ENCODE results near the gene OTUD5.

Gene OTUD5, protein sequence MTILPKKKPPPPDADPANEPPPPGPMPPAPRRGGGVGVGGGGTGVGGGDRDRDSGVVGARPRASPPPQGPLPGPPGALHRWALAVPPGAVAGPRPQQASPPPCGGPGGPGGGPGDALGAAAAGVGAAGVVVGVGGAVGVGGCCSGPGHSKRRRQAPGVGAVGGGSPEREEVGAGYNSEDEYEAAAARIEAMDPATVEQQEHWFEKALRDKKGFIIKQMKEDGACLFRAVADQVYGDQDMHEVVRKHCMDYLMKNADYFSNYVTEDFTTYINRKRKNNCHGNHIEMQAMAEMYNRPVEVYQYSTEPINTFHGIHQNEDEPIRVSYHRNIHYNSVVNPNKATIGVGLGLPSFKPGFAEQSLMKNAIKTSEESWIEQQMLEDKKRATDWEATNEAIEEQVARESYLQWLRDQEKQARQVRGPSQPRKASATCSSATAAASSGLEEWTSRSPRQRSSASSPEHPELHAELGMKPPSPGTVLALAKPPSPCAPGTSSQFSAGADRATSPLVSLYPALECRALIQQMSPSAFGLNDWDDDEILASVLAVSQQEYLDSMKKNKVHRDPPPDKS

DNA sequence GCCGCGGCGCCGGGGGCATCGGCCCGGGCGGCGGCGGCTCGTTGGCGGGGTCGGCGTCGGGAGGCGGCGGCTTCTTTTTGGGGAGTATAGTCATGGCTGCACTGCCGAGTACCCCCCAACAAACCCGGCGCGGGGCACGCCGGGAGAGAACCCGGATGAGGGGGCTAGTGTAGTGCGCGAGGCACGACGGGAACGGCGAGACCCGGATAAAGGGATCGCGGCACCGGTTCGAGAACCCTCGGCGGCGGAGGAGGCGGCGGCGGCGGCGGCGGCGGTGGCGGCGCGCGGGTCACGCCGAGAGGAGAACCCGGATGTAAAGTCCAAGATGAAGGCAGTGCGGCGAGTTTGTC lies at the start of gene OTUD5:
TSS of gene OTUD5 (minus strand) at position 131 of the 350 bp plus-strand sequence. CDS start at position 94, 37 bp downstream.
- Histone ChIP-seq H3K4me2 (peak within 1 kb of the TSS; percentile 83), H3K27me3 (peaks cover 53% of the 10 kb centered on the region), H3K9me3 (peaks cover 8% of the 10 kb centered on the region; the same call in 1 of the 2 replicates), H3K36me3 (peaks cover 24% of the 10 kb centered on the region), H3K4me1 (peaks cover 48% of the 10 kb centered on the region), H3K27ac (peak within 1 kb of the TSS; percentile 89), H4K20me1 (peaks cover 48% of the 10 kb centered on the region), H3K4me3 (peak within 1 kb of the TSS; percentile 83), H3K9ac (peak within 1 kb of the TSS; percentile 86)
- TF ChIP-seq Cebpa-rat (IDR thresholded peaks at IDR 0.05), result no peak

DNA sequence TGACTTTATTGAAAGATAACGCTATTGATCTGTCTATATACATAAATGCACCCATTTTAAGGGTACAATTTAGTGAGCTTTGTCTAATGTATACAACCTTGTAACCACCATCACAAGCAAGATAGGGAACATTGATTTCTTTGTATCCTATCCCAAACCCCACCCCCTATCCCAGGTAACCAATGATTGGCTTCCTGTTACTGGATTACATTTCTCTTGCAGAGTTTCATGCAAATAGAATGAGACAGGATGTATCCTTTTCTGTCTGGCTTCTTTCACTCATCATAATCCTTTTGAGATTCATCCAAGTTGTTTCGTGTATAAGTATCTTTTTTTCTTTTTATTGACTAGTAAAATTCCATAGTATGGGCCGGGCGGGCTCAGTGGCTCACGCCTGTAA lies 46.3 kb upstream of the OTUD5 start:
- H3K27ac ChIP-seq, result no peak overlapping the region
- H4K20me1 ChIP-seq, result peaks cover 24% of the 10 kb centered on the region
- TF ChIP-seq Cebpa-rat (IDR thresholded peaks at IDR 0.05), result no peak

DNA sequence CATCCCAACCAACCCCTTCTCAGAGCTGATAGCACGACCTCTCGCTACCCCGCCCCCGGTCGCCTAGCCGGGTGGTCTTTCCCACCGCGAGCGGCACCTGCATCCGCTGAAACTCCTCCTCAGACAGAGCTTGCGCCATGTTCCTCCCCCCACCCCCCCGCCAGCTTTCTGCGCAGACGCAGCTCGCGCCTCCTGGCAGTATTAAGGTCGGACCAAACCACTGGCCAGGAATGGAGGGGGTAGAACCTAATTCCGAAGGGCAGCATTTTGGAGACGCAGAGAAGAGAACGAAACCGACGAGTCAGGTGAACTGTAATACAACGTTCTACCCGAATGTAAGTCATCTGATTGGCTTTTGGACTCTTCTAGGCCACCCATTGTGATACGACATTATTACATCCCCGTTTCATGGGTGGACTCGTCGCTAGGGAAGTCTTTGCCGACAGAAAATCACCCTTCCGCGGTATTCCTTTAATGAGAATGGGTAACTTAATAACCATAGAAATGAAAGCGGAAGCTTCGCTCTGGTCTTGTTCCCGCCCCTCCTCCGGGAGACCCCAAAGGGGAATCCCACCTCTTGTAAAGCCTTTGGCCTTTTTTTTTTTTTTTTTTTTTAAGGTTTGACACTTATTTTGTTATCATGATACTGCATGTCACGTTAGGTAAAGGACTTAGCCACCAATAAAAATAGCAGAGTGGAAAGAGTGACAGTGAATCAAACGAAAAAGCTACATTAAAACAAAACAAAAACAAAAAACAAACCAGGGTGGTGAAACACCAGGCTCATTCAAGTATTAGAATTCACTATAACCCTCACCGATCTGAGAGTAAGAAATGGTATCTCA lies 44.9 kb upstream of the OTUD5 start, which contains the start of gene GRIPAP1:
TSS of gene GRIPAP1 (minus strand) at position 174 of the 845 bp plus-strand sequence. CDS start at position 139, 35 bp downstream.
- Histone ChIP-seq H3K4me2 (peak within 1 kb of the TSS; percentile 72), H3K27ac (peak within 1 kb of the TSS; percentile 97), H3K4me3 (peak within 1 kb of the TSS; percentile 78), H3K4me1 (peaks cover 8% of the 10 kb centered on the region; the same call in 1 of the 2 replicates), H4K20me1 (peaks cover 38% of the 10 kb centered on the region), H3K27me3 (peaks cover 17% of the 10 kb centered on the region; the same call in 1 of the 2 replicates), H3K36me3 (peaks cover 26% of the 10 kb centered on the region), H3K9ac (peak within 1 kb of the TSS; percentile 92), H3K9me3 (peaks cover 5% of the 10 kb centered on the region; the same call in 1 of the 2 replicates)
- TF ChIP-seq Cebpa-rat (IDR thresholded peaks at IDR 0.05), result no peak

More for the DNA sequence above, 46.3 kb upstream of the OTUD5 start:
- peaks cover 10% of the 10 kb centered on the region; the same call in 1 of the 2 replicates for H3K27me3 ChIP-seq
- peaks cover 13% of the 10 kb centered on the region for H3K36me3 ChIP-seq
- H3K9ac ChIP-seq, result no peak overlapping the region
- H3K4me3 ChIP-seq, result no peak overlapping the region
- peaks cover 5% of the 10 kb centered on the region; the same call in 1 of the 2 replicates for H3K9me3 ChIP-seq
- no peak overlapping the region for H3K4me2 ChIP-seq
- peaks cover 8% of the 10 kb centered on the region; the same call in 1 of the 2 replicates for H3K4me1 ChIP-seq

DNA sequence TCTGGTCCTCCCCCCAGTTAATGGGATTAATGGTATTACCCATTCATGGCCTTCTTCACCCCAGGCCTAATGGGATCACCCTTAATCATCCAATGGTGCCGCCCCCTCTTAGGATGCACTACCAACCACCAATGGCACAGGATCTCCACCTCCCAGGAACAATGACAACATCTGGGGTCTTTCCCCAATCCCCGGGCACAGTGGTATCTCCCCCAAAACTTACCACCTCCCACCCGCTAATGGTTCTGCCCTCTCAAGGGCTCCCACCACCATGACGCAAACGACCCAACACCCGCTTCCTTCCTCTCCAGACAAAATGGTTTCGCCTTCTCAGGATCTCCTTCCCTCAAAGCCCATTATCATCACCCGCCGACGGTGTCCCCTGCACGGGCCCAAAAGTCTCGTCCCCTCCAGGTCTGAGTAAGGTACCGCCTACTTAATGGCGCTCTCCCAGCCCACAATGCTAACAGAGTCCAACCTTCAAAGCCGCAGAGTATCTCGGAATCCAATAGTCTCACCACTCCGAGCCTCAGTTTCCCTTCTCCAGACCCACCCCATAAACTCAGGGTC lies 44.2 kb upstream of the OTUD5 start:
- Histone ChIP-seq H3K4me1 (peaks cover 8% of the 10 kb centered on the region; the same call in 1 of the 2 replicates), H4K20me1 (peaks cover 45% of the 10 kb centered on the region), H3K36me3 (peaks cover 33% of the 10 kb centered on the region), H3K27ac (peak overlapping the region; percentile 97), H3K4me2 (peak overlapping the region; percentile 72), H3K4me3 (peak overlapping the region; percentile 78), H3K9me3 (peaks cover 5% of the 10 kb centered on the region; the same call in 1 of the 2 replicates), H3K9ac (peak overlapping the region; percentile 92), H3K27me3 (peaks cover 22% of the 10 kb centered on the region; the same call in 1 of the 2 replicates)
- TF ChIP-seq Cebpa-rat (IDR thresholded peaks at IDR 0.05), result no peak

DNA sequence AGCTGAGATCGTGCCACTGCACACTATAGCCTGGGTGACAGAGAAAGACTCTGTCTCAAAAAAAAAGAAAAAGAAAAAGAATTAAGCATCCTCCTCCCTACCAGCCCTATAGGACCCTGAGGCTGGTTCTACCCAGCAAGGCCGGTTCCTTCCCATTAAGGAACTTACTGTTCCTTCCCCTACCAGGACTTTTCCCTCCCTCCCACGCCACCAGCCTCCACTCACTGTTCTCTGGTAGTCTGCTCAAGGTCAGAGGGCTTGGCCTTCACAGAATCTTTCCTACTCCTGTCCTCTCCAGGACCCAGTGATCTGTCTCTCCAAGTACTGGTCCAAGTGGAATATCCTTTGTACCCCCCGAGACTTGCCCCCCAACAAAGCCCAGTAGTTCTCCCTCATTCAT lies 43.2 kb upstream of the OTUD5 start:
- Histone ChIP-seq H4K20me1 (peaks cover 54% of the 10 kb centered on the region), H3K9me3 (peaks cover 5% of the 10 kb centered on the region; the same call in 1 of the 2 replicates), H3K27ac (no peak overlapping the region), H3K27me3 (peaks cover 22% of the 10 kb centered on the region; the same call in 1 of the 2 replicates), H3K9ac (no peak overlapping the region), H3K4me2 (peak overlapping the region; percentile 72), H3K36me3 (peaks cover 39% of the 10 kb centered on the region), H3K4me3 (peak overlapping the region; percentile 78), H3K4me1 (peaks cover 8% of the 10 kb centered on the region; the same call in 1 of the 2 replicates)
- no peak for TF ChIP-seq Cebpa-rat (IDR thresholded peaks at IDR 0.05)

DNA sequence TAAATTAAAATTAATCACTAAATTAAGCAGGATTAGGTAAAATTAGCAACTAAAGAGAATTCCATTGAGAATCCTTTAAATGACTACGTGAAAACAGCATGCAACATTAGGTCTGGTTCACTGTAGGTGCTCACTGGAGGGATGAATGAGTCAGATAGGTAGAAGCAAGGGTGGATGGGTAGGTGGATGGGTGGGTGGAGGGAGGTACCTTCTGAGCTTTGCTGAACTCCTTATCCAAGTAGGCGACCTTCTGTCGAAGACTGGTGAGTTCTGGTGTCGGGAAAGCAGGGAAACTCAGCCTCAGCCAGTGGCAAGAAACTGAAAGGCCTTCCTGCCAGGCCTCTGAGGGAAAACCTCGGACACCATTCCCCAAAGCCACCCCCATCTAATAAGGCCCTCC lies 41.6 kb upstream of the OTUD5 start:
- Histone ChIP-seq H3K27ac (no peak overlapping the region), H3K9me3 (peaks cover 5% of the 10 kb centered on the region; the same call in 1 of the 2 replicates), H3K9ac (no peak overlapping the region), H4K20me1 (peaks cover 68% of the 10 kb centered on the region), H3K36me3 (peaks cover 39% of the 10 kb centered on the region), H3K4me1 (peaks cover 8% of the 10 kb centered on the region; the same call in 1 of the 2 replicates), H3K4me2 (no peak overlapping the region), H3K27me3 (peaks cover 34% of the 10 kb centered on the region), H3K4me3 (no peak overlapping the region)
- TF ChIP-seq Cebpa-rat (IDR thresholded peaks at IDR 0.05), result no peak

DNA sequence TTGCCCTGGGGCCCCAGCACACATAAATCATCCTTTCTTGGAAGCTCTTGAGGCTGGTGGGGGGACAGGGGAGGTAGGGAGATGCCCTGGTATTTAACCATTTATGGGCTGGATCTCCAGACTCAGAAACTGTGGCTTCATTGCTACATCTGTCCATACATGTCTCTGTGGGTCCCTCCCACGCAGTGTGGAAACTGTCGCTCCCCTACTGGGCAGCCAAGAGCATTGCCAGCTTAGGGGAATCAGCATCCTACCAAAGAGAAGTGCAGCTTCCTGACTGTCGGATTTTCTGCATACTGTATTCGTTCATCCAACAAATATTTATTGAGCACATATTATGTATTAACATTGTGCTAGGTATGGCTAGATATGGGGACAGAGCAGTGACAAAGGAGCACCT lies 41.0 kb upstream of the OTUD5 start:
- Histone ChIP-seq H3K36me3 (peaks cover 45% of the 10 kb centered on the region), H3K4me1 (peaks cover 8% of the 10 kb centered on the region; the same call in 1 of the 2 replicates), H3K27me3 (peaks cover 40% of the 10 kb centered on the region), H3K9me3 (peaks cover 5% of the 10 kb centered on the region; the same call in 1 of the 2 replicates), H3K4me3 (no peak overlapping the region), H4K20me1 (peaks cover 75% of the 10 kb centered on the region), H3K27ac (no peak overlapping the region), H3K9ac (no peak overlapping the region), H3K4me2 (no peak overlapping the region)
- no peak for TF ChIP-seq Cebpa-rat (IDR thresholded peaks at IDR 0.05)

DNA sequence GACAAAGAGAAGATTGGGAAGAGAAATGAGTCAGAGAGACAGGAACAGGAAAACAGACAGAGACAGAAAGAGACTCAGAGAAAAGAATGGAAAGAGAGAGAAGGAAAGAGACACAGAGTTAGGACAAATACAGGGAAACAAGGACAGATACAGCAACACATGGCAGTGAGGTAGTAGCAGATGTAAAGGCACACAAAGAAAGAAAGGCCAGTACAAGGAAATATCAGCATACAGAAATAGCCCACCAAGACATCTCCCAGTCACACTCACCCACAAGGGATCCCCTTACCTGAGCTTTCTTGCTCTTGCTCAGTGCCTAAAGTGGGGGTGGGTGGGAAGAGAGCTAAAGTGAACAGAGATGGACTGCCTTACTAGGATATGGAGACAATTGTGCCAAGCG lies 40.5 kb upstream of the OTUD5 start:
- TF ChIP-seq Cebpa-rat (IDR thresholded peaks at IDR 0.05), result no peak
- H3K4me3 ChIP-seq, result no peak overlapping the region
- no peak overlapping the region for H3K27ac ChIP-seq
- peaks cover 80% of the 10 kb centered on the region for H4K20me1 ChIP-seq
- H3K4me2 ChIP-seq, result no peak overlapping the region
- H3K4me1 ChIP-seq, result peaks cover 8% of the 10 kb centered on the region; the same call in 1 of the 2 replicates
- H3K27me3 ChIP-seq, result peaks cover 43% of the 10 kb centered on the region
- H3K36me3 ChIP-seq, result peaks cover 50% of the 10 kb centered on the region
- H3K9me3 ChIP-seq, result peaks cover 5% of the 10 kb centered on the region; the same call in 1 of the 2 replicates
- H3K9ac ChIP-seq, result no peak overlapping the region

DNA sequence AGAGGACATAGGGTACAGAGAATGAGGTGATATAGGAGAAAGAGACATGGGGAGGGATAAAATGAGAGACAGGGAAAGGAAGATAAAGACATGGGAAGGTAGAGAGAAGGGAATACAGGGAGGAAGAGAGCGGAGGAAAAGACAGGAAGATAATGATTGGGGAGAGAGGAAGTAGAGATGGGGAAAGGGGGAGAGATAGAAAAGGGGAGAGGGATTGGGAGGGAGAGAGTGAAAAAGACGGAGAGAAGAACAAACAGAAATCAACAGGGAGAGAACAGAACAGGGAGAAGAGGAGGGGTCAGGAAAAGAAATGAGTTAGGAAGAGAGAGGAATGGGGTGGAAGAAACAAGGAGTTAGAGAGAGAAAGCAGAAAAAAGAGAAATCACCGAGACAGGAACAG lies 40.0 kb upstream of the OTUD5 start:
- Histone ChIP-seq H3K9me3 (peaks cover 5% of the 10 kb centered on the region; the same call in 1 of the 2 replicates), H3K4me2 (no peak overlapping the region), H3K9ac (no peak overlapping the region), H3K36me3 (peaks cover 54% of the 10 kb centered on the region), H3K27ac (no peak overlapping the region), H4K20me1 (peaks cover 84% of the 10 kb centered on the region), H3K27me3 (peaks cover 47% of the 10 kb centered on the region), H3K4me3 (no peak overlapping the region), H3K4me1 (peaks cover 8% of the 10 kb centered on the region; the same call in 1 of the 2 replicates)
- TF ChIP-seq Cebpa-rat (IDR thresholded peaks at IDR 0.05), result no peak

Measured in BLaER1 (cell line).